Naive thymus-derived CD4-positive, alpha-beta T cell (primary cell): Measurements from ENCODE around the gene NOC4L. TPM values are rescaled to one million over a fixed set of nuclear protein-coding genes. Genes with fewer than 3 reads are reported as not detected.

Experiments used
- ATAC-seq: fragments of 150-1000 bp; cut with Tn5 transposase; 2 replicates; pipeline ENCODE4 v1.10.0; 2021; ENCODE audit warnings: mild to moderate bottlenecking, moderate library complexity
- CTCF ChIA-PET: fragments of 350-600 bp; sonication (Branson Sonifier 250); formaldehyde crosslinking; loops from one replicate; lab custom pipeline; 2021; ENCODE audit warnings: antibody characterized with exemption; lab: Charles Lee
- POLR2A ChIA-PET: fragments of 350-600 bp; sonication (Branson Sonifier 250); formaldehyde crosslinking; loops from one replicate; lab custom pipeline; 2021; ENCODE audit warnings: antibody characterized with exemption, inconsistent platforms; lab: Charles Lee
- DNase-seq, 9 donors: peaks; one replicate each; pipeline versions ENCODE4 v3.0.0 to v3.0.0-alpha.2; 2020 to 2022; ENCODE audit warnings: mixed read lengths in 1 of 9
- H3K27ac ChIP-seq: one replicate; pipeline ENCODE4 v1.7.0; 2013; ENCODE audit warnings: mild to moderate bottlenecking, low read depth, low read length, moderate library complexity
- H3K27me3 ChIP-seq, 2 donors: one replicate each; pipeline ENCODE4 v1.7.0; 2013; ENCODE audit warnings: low read length in 2 of 2, mild to moderate bottlenecking in 2 of 2, moderate library complexity in 2 of 2; ENCODE audit not compliant: control insufficient read depth in 2 of 2, insufficient read depth in 2 of 2
- H3K36me3 ChIP-seq, 3 experiments: 1 replicate in 2 of 3; 2 replicates in 1 of 3; pipeline ENCODE4 v1.7.0; 2013; ENCODE audit warnings: low read length in 3 of 3, mild to moderate bottlenecking in 3 of 3, moderate library complexity in 1 of 3; ENCODE audit not compliant: insufficient read depth in 3 of 3, control insufficient read depth in 2 of 3
- H3K4me1 ChIP-seq, 2 donors: one replicate each; pipeline ENCODE4 v1.7.0; 2013; ENCODE audit warnings: low read length in 2 of 2, mild to moderate bottlenecking in 2 of 2, moderate library complexity in 1 of 2; ENCODE audit not compliant: control insufficient read depth in 2 of 2, insufficient read depth in 2 of 2
- H3K4me3 ChIP-seq: 2 replicates; pipeline ENCODE4 v1.7.0; 2013; ENCODE audit warnings: mild to moderate bottlenecking, low read length
- H3K9me3 ChIP-seq, 3 experiments: 1 replicate in 2 of 3; 2 replicates in 1 of 3; pipeline ENCODE4 v1.7.0; 2013; ENCODE audit warnings: low read length in 3 of 3; ENCODE audit not compliant: control insufficient read depth in 2 of 3
- H3K27ac Mint-ChIP-seq, 9 donors: one replicate each; pipeline ENCODE4 v1.8.0; 2020 to 2022; ENCODE audit warnings: mixed read lengths in 9 of 9, mild to moderate bottlenecking in 8 of 9, moderate library complexity in 5 of 9, inconsistent platforms in 2 of 9
- H3K27me3 Mint-ChIP-seq, 5 donors: one replicate each; pipeline ENCODE4 v1.8.0; 2021 to 2022; ENCODE audit warnings: mixed read lengths in 5 of 5, mild to moderate bottlenecking in 1 of 5
- H3K36me3 Mint-ChIP-seq, 5 donors: one replicate each; pipeline ENCODE4 v1.8.0; 2020 to 2022; ENCODE audit warnings: mixed read lengths in 5 of 5, mild to moderate bottlenecking in 3 of 5, inconsistent platforms in 1 of 5
- H3K4me1 Mint-ChIP-seq, 7 donors: one replicate each; pipeline ENCODE4 v1.8.0; 2020 to 2022; ENCODE audit warnings: mixed read lengths in 7 of 7, mild to moderate bottlenecking in 3 of 7, inconsistent platforms in 1 of 7
- H3K4me3 Mint-ChIP-seq, 10 donors: one replicate each; pipeline ENCODE4 v1.8.0; 2020 to 2022; ENCODE audit warnings: mild to moderate bottlenecking in 10 of 10, mixed read lengths in 10 of 10, moderate library complexity in 6 of 10, inconsistent platforms in 2 of 10
- H3K9me3 Mint-ChIP-seq, 11 donors: one replicate each; pipeline ENCODE4 v1.8.0; 2020 to 2022; ENCODE audit warnings: mixed read lengths in 11 of 11, mild to moderate bottlenecking in 4 of 11, inconsistent platforms in 1 of 11, moderate library complexity in 1 of 11
- intact Hi-C, 2 donors: fragments of 100-400 bp; cut with micrococcal nuclease; formaldehyde crosslinking; loops; one replicate each; pipeline ENCODE4 v1.15.1; 2023
- polyA plus RNA-seq, 2 donors: library from polyadenylated mRNA; unstranded; fragments of 300-500 nt; fragmentation: Illumina TruSeq; gene quantifications; one replicate each; pipeline ENCODE4 v1.2.3, GENCODE V29; 2021
- total RNA-seq, 6 experiments: library from RNA in 5 of 6; stranded (reverse) in 5 of 6; gene quantifications; 1 replicate in 5 of 6; 2 replicates in 1 of 6; pipeline ENCODE4 v1.2.3 and lab custom pipeline; 2021 to 2026

NOC4L gene
- total and polyA plus RNA-seq, 7 experiments from 2014 or later, result 16.9 to 29.0 (median 21.1) TPM

DNA sequence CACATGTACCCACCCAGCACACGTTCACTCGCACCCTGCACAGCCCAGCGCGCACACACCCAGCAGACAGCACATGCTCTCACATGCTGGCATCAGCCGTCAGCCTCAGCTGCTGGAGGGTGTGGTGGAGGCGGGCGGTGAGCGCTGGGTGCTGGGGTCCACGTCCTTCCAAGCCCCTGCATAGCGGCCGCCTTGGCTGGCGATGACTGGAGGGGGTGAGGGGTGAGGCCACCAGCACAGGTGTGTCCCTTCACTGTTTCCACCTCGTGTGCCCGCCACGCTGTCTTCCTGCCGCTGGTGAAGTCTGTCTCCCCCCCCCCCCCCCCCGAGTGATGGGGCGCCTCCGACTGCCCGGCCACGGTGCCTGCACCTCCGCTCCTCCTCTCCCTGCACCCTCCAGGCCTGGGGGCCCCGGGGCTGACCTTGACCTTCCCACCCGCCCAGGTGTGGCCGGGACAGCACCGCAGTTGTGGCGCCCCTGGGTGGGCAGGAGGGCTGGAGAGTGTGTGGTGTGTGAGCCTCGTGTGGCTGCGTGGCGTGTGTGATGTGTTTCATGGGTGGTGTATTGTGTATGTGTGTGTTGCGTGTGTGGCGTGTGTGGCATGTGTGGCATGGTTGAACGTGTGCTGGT is 37.4 kb downstream of the NOC4L start:
- ChIA-PET CTCF (interaction anchor here (0.6 kb wide), 1 partner anchor 103 kb away, joined by 3 read pairs; no protein-coding TSS in a partner anchor), POLR2A (no interaction called here)
- H3K9me3 Mint-ChIP-seq, result peaks cover 0 to 36% (median 19%) of the 10 kb centered on the region in 11 donors
- H3K36me3 Mint-ChIP-seq, result peaks cover 0 to 15% (median 8%) of the 10 kb centered on the region in 5 donors
- DNase-seq, result no peak
- H3K27ac ChIP-seq, result no peak overlapping the region
- H3K27ac Mint-ChIP-seq, result peak overlapping the region in 3 of 9 donors; percentile 25 to 67 (median 59)
- no peak overlapping the region for H3K4me3 ChIP-seq
- no peaks in the 10 kb centered on the region for H3K36me3 ChIP-seq
- H3K4me1 Mint-ChIP-seq, result peaks cover 20 to 77% (median 52%) of the 10 kb centered on the region in 7 donors
- peak overlapping the region in 3 of 10 donors; percentile 19 to 58 (median 27) for H3K4me3 Mint-ChIP-seq
- intact Hi-C loops, result no loop called here
- peaks cover 13 to 31% of the 10 kb centered on the region in 2 donors for H3K4me1 ChIP-seq
- peaks cover 0 to 16% (median 6%) of the 10 kb centered on the region in 3 experiments for H3K9me3 ChIP-seq
- no peaks in the 10 kb centered on the region for H3K27me3 ChIP-seq
- ATAC-seq, result no peak
- peaks cover 0 to 19% (median 0%) of the 10 kb centered on the region in 5 donors for H3K27me3 Mint-ChIP-seq

DNA sequence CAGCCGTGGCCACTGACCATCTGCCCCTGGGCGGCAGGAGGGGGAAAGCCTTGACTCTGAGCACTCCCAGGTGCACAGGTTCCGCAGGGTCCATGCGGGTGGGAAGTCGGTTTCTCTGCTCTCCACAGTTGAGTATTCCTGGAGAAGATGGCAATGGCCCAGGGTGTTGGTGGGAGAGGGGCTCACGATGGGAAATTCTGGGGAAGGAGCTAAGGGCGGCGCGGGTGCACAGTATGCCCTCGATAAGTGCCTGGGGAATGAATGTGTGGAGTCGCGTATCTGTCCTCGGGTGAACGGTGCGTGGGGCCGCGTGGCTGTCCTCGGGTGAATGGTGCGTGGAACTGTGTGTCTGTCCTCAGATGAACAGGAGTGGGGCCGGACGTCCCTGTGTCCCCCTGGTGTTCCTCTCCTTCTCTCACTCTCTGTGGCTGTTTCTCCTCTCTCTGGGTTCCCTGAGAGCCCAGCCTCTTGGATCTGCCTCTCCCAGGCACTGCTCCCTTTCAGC is 38.0 kb downstream of the NOC4L start:
- H3K4me3 Mint-ChIP-seq, result peak overlapping the region in 1 of 10 donors; percentile 27
- ChIA-PET CTCF (interaction anchor here (0.6 kb wide), 1 partner anchor 102 kb away, joined by 3 read pairs; no protein-coding TSS in a partner anchor), POLR2A (no interaction called here)
- ATAC-seq, result no peak
- peaks cover 18 to 81% (median 53%) of the 10 kb centered on the region in 7 donors for H3K4me1 Mint-ChIP-seq
- H3K36me3 Mint-ChIP-seq, result peaks cover 0 to 15% (median 8%) of the 10 kb centered on the region in 5 donors
- peaks cover 0 to 19% (median 0%) of the 10 kb centered on the region in 5 donors for H3K27me3 Mint-ChIP-seq
- no peak overlapping the region for H3K4me3 ChIP-seq
- peaks cover 13 to 36% of the 10 kb centered on the region in 2 donors for H3K4me1 ChIP-seq
- H3K9me3 ChIP-seq, result peaks cover 0 to 21% (median 6%) of the 10 kb centered on the region in 3 experiments
- DNase-seq, result no peak
- peak overlapping the region in 3 of 9 donors; percentile 32 to 59 (median 52) for H3K27ac Mint-ChIP-seq
- no peaks in the 10 kb centered on the region for H3K27me3 ChIP-seq
- no peaks in the 10 kb centered on the region for H3K36me3 ChIP-seq
- H3K27ac ChIP-seq, result no peak overlapping the region
- peaks cover 0 to 36% (median 19%) of the 10 kb centered on the region in 11 donors for H3K9me3 Mint-ChIP-seq
- intact Hi-C loops, result no loop called here

DNA sequence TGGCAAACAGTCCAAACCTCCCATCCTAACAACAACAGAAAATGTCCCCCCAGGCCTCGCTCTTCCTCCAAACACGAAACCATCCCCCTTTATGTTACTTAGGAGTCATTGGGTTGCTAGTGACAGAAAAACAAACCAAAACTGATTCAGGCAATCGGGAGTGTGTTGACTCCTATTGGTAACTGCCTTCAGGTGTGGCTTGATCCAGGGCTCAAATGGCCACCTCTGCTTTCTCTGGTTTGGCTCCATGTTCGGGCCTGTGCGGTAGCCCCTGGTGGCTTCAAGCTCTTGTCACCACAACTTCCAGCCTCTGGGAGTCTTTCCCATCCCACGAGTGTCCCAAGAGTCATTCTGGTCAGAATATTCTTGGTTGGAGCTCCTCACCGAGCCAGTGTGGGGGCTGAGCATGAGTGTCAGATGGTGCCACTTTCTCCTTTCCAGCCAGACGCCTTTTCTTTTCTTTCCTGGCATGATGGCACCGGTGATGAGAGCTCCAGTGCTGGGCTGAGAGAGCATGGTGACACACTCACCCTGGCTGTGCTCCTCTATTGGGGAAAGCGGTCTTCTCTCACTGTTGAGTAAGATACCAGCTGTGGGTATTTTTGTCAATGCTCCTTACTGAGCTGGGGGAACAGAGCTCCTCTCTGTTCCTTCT is 38.6 kb downstream of the NOC4L start:
- Mint-ChIP-seq H3K36me3 (peaks cover 0 to 17% (median 8%) of the 10 kb centered on the region in 5 donors), H3K9me3 (peaks cover 0 to 39% (median 19%) of the 10 kb centered on the region in 11 donors)

DNA sequence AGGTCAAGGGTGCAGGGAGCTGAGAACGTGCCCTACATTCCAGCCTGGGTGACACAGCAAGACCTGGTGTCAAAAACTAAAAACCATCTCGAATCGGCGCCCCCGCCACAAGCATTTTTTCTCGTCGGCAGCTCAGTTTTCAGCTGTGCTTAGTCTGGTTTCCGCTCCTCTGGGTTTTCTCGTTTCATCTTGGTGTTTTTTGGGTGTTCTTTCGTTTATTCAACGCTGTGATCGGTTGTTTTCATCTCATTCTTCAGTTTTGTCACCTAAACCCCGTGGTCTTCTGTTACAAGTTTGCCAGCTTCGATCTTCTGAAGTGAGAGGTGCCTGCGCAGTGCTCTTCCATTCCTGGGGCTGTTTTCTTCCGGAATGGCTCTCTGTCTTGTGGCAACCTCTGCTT is 41.4 kb downstream of the NOC4L start:
- Histone ChIP-seq H3K27me3 (no peaks in the 10 kb centered on the region), H3K4me1 (peaks cover 18 to 38% of the 10 kb centered on the region in 2 donors), H3K9me3 (peaks cover 0 to 28% (median 6%) of the 10 kb centered on the region in 3 experiments), H3K27ac (peak overlapping the region; percentile 75), H3K36me3 (no peaks in the 10 kb centered on the region), H3K4me3 (peak overlapping the region; percentile 36)
- peaks cover 4 to 24% (median 10%) of the 10 kb centered on the region in 5 donors for H3K36me3 Mint-ChIP-seq
- peak overlapping the region; percentile 66 to 97 (median 94) for H3K27ac Mint-ChIP-seq
- peak in 7 of 9 donors; percentile 75 to 90 (median 87) for DNase-seq
- peaks cover 0 to 21% (median 0%) of the 10 kb centered on the region in 5 donors for H3K27me3 Mint-ChIP-seq
- intact Hi-C loops, result loop anchor here in 1 of 2 donors (5.0 kb wide), 1 partner anchor 502 kb away; the partner anchor contains the start of genes POLE and PXMP2
- ChIA-PET CTCF (interaction anchor here (0.8 to 1.1 kb wide), 3 partner anchors 23 to 258 kb away, joined by 3 to 4 read pairs (median 4); no protein-coding TSS in a partner anchor), POLR2A (interaction anchor here (1.0 to 2.0 kb wide), 4 partner anchors 10 to 41 kb away, joined by 4 to 8 read pairs (median 4); partner anchors contain the start of gene NOC4L)
- H3K9me3 Mint-ChIP-seq, result peaks cover 0 to 45% (median 21%) of the 10 kb centered on the region in 11 donors
- peak; percentile 53 for ATAC-seq
- peaks cover 20 to 78% (median 52%) of the 10 kb centered on the region in 7 donors for H3K4me1 Mint-ChIP-seq
- peak overlapping the region; percentile 56 to 85 (median 78) for H3K4me3 Mint-ChIP-seq

More for the DNA sequence above, 38.6 kb downstream of the NOC4L start:
- H3K27me3 ChIP-seq, result no peaks in the 10 kb centered on the region
- no peak for DNase-seq
- intact Hi-C loops, result no loop called here
- peaks cover 0 to 27% (median 6%) of the 10 kb centered on the region in 3 experiments for H3K9me3 ChIP-seq
- ChIA-PET CTCF (interaction anchor here (0.6 kb wide), 1 partner anchor 102 kb away, joined by 3 read pairs; no protein-coding TSS in a partner anchor), POLR2A (interaction anchor here (0.6 kb wide), 1 partner anchor 87 kb away, joined by 3 read pairs; no protein-coding TSS in a partner anchor)
- Mint-ChIP-seq H3K27me3 (peaks cover 0 to 19% (median 0%) of the 10 kb centered on the region in 5 donors), H3K4me3 (peak overlapping the region in 2 of 10 donors; percentile 27 to 41), H3K4me1 (peaks cover 18 to 84% (median 58%) of the 10 kb centered on the region in 7 donors), H3K27ac (peak overlapping the region in 5 of 9 donors; percentile 14 to 59 (median 28))
- H3K4me1 ChIP-seq, result peaks cover 13 to 37% of the 10 kb centered on the region in 2 donors
- no peak overlapping the region for H3K27ac ChIP-seq
- no peaks in the 10 kb centered on the region for H3K36me3 ChIP-seq
- ATAC-seq, result no peak
- H3K4me3 ChIP-seq, result no peak overlapping the region

DNA sequence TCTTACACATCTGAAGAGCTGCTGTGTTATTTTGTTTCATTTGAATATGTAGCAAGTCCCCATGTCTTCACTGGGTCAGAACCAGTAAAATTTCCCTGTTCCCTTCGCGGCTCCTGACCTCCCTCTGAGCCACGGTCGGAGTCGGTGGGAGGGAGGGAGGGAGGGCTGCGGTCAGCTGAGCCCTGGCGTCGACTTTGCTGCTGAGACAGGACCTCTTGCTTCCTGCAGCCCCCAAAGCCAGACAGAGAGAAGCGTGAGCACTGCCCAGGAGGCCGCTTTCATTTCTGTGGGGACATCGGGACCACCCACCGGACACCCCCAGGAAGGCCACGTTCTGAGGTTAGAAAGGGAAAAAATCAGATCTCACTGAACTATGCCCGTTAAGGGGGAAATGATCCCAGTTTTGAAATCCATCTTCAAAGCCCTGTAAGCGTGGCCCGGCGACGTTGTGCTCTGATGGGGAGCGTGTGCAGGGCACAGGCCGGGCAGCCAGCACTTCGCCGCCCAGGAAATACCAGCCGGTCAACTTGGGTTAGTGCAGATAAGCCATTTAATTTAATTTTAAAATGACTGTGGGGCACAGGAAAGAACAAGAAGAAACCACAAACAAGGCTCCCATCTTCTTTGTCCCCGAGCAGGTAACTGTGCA is 42.1 kb downstream of the NOC4L start:
- peak overlapping the region; percentile 66 to 97 (median 94) for H3K27ac Mint-ChIP-seq
- Histone ChIP-seq H3K4me3 (peak overlapping the region; percentile 36), H3K36me3 (no peaks in the 10 kb centered on the region), H3K27ac (peak overlapping the region; percentile 75), H3K27me3 (no peaks in the 10 kb centered on the region), H3K4me1 (peaks cover 20 to 39% of the 10 kb centered on the region in 2 donors), H3K9me3 (peaks cover 0 to 28% (median 6%) of the 10 kb centered on the region in 3 experiments)
- ATAC-seq (no peak), DNase-seq (peak in 1 of 9 donors; percentile 19)
- peaks cover 0 to 21% (median 0%) of the 10 kb centered on the region in 5 donors for H3K27me3 Mint-ChIP-seq
- ChIA-PET CTCF (interaction anchor here (1.0 to 1.1 kb wide), 2 partner anchors 23 to 258 kb away, joined by 4 read pairs; no protein-coding TSS in a partner anchor), POLR2A (interaction anchor here (1.0 to 4.6 kb wide), 3 partner anchors 7 to 41 kb away, joined by 5 to 43 read pairs (median 8); partner anchors contain the start of gene NOC4L)
- H3K9me3 Mint-ChIP-seq, result peaks cover 0 to 45% (median 21%) of the 10 kb centered on the region in 11 donors
- peaks cover 4 to 24% (median 10%) of the 10 kb centered on the region in 5 donors for H3K36me3 Mint-ChIP-seq
- H3K4me1 Mint-ChIP-seq, result peaks cover 19 to 72% (median 48%) of the 10 kb centered on the region in 7 donors
- peak overlapping the region; percentile 56 to 85 (median 78) for H3K4me3 Mint-ChIP-seq
- intact Hi-C loops, result loop anchor here in 1 of 2 donors (5.0 kb wide), 1 partner anchor 501 kb away; the partner anchor contains the start of genes POLE and PXMP2
